IPS-18c (cell line): ENCODE measurements around the gene NOL3.
A peak's percentile ranks its signal among the peaks of the same experiment; 100 is the strongest.

Experiments
- H3K4me3 ChIP-seq: 2 replicates; pipeline ENCODE4 v1.7.0; 2013; ENCODE audit warnings: low read depth, mild to moderate bottlenecking, low read length, moderate library complexity; ENCODE audit not compliant: insufficient read depth
- H3K9me3 ChIP-seq: one replicate; pipeline ENCODE4 v1.6.1; 2013; ENCODE audit warnings: mild to moderate bottlenecking, low read length, moderate library complexity; ENCODE audit not compliant: control insufficient read depth, insufficient read depth

The NOL3 gene

GRCh38 chr16:67165121-67166078, 4.9 kb upstream of the NOL3 start:
- Histone ChIP-seq H3K9me3 (peaks cover 6% of the 10 kb centered on the region), H3K4me3 (peak overlapping the region; percentile 31)

DNA sequence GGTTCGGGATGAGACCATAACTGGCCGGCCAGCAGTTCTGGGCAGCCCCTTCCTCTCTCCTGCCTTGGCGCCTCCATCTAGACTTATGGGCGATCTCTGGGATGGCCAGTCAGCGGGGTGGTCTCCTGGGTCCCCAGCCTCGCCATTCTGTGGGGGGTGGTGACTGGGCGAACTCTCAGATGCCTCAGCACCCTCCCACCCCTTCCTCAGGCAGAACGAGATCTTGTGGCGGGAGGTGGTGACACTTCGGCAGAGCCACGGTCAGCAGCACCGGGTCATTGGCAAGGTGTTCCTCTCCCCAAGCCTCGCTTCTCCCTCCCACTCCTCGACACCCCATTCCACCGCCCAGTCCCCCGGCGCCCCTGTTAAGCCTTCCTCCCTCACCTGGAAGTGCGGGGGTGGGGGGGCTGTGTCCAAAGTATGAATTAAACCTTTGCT, 4.2 kb upstream of the NOL3 start:
- peaks cover 6% of the 10 kb centered on the region for H3K9me3 ChIP-seq
- H3K4me3 ChIP-seq, result no peak overlapping the region

DNA sequence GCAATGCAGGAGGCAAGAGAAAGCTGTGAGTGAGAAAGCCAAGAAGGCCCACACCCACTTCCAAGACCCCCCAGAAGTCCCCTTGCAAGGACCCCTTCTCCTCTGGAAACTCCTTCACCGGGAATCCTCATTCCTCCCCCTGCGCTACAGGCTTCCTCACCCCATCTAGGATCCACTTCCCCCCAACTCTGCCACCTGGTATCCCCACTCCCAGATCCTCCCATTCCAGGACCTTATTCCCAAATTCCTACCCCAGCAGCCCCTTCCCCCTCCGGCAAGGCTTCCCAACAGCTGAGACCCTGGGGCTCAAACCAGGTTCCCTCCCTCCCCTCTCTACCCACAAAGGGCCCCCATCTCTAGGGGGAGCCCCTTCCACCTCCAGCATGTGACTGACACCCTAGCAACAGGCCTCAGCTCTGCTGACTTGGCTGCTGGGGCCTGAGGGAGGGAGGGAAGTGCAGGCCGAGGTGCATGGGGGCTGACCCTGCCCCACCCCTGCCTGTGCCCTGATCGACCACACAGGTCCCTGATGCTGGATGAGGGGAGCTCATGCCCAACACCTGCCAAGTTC, 3.7 kb upstream of the NOL3 start:
- Histone ChIP-seq H3K4me3 (no peak overlapping the region), H3K9me3 (peaks cover 6% of the 10 kb centered on the region)

- Histone ChIP-seq H3K4me3 (no peak overlapping the region), H3K9me3 (peaks cover 6% of the 10 kb centered on the region)
Observed at GRCh38 chr16:67167588-67167987, 2.8 kb upstream of the NOL3 start.

- Histone ChIP-seq H3K9me3 (peaks cover 3% of the 10 kb centered on the region), H3K4me3 (peak overlapping the region; percentile 64)
Observed at GRCh38 chr16:67169011-67169451, 1.3 kb upstream of the NOL3 start.

DNA sequence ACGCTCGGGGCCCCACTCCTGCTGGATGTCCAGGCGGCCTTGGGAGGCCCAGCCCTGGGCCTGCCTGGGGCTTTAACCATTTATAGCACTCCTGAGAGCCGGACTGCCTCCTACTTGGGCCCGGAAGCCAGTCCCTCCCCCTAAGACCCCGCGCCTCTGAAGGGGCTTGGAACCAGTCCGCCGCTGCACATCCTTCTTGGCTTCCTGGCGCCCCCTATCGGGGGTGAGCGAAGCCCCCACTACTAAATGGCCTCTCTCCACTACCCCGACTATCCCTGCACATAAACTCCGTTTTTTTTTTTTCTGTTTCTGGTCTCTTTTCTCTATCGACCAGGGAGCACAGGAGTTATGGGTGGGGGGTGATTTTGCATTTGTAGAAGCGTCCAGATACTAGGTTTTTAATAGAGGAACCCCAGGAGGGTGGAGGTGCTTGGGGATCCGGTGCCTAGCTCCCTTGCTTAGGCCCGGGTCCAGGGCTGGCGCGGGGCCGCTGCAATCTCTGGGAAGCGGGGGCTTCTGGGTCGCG, 633 bp upstream of the NOL3 start:
- H3K4me3 ChIP-seq, result peak overlapping the region; percentile 64
- H3K9me3 ChIP-seq, result peaks cover 3% of the 10 kb centered on the region

- Histone ChIP-seq H3K4me3 (peak overlapping the region; percentile 64), H3K9me3 (no peaks in the 10 kb centered on the region)
Observed at GRCh38 chr16:67170949-67171649, 761 bp downstream of the NOL3 start.

DNA sequence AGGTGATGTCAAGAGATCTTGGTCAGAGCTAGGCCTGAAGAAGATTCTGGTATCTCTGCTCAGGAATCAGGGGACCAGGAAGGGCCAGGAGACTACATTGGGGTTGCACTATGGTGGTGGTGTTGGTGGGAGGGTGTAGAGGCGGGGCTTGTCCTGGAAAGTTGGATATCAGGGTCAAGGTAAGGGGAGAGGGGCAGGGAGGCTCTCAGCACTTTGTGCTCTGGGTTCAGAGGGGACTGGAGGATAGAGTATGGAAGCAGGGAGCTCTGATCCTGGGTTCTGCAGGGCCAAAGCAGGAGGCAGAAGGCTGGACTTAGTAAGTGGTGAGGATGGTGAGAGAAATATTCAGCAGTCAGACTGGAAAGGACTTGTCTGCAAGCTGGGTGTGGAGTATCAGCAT, 3.0 kb downstream of the NOL3 start:
- Histone ChIP-seq H3K9me3 (no peaks in the 10 kb centered on the region), H3K4me3 (no peak overlapping the region)

DNA sequence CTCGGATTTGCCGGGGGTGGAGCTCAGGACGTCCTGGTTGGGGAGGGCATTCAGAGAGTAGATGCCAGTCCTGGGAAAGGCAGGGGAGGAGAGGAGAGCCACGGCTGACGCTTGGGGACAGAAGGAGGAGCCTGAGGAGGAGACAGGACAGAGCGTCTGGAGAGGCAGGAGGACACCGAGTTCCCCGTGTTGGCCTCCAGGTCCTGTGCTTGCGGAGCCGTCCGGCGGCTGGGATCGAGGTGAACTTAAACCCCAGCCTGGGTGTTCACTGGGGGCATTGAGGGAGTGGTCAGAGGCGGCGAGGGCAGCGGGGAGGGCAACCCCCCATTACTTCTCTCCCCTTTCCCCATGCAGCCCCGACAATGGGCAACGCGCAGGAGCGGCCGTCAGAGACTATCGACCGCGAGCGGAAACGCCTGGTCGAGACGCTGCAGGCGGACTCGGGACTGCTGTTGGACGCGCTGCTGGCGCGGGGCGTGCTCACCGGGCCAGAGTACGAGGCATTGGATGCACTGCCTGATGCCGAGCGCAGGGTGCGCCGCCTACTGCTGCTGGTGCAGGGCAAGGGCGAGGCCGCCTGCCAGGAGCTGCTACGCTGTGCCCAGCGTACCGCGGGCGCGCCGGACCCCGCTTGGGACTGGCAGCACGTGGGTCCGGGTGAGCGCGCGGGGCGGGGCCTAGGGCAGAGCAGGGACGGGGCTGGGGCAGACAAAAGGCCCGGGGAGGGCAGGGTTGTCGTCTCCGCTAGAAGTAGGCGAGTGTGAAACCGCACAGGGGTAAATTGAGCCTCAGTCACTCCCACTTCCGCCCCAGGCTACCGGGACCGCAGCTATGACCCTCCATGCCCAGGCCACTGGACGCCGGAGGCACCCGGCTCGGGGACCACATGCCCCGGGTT, 3.7 kb downstream of the NOL3 start:
- H3K9me3 ChIP-seq, result no peaks in the 10 kb centered on the region
- H3K4me3 ChIP-seq, result peak overlapping the region; percentile 47

DNA sequence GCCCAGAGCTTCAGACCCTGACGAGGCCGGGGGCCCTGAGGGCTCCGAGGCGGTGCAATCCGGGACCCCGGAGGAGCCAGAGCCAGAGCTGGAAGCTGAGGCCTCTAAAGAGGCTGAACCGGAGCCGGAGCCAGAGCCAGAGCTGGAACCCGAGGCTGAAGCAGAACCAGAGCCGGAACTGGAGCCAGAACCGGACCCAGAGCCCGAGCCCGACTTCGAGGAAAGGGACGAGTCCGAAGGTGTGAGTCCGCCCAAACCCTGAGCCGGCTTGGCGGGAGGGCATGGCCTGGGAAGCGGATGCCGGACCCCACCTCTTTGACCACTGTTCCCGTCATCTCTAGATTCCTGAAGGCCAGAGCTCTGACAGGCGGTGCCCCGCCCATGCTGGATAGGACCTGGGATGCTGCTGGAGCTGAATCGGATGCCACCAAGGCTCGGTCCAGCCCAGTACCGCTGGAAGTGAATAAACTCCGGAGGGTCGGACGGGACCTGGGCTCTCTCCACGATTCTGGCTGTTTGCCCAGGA, 4.4 kb downstream of the NOL3 start:
- Histone ChIP-seq H3K9me3 (no peaks in the 10 kb centered on the region), H3K4me3 (peak overlapping the region; percentile 47; the same call in 1 of the 2 replicates)

DNA sequence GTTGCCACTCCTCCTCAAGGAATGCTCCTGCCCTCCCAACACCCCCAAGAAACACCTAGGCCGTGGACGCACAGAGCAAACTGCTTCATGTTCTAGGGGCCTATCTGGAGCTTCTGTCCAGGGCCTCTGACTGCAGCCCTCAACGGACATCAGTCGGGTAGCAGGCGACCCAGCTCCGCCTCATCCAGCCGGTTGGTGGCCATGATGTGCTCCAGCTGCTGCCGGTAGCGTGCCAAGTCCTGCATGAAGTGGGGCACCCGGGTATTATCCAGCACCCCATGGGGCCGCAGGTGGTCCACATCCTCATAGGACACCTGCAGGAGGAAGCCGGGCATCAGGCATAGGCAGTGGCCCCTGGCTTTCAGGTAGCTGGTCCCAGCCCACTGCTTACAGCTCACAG, 6.3 kb downstream of the NOL3 start:
- no peak overlapping the region for H3K4me3 ChIP-seq

GRCh38 chr16:67177743-67178699, 7.7 kb downstream of the NOL3 start:
- H3K4me3 ChIP-seq, result peak overlapping the region; percentile 49
- H3K9me3 ChIP-seq, result no peaks in the 10 kb centered on the region

More for the DNA sequence above, 6.3 kb downstream of the NOL3 start:
- no peaks in the 10 kb centered on the region for H3K9me3 ChIP-seq

GRCh38 chr16:67179421-67180080, 9.2 kb downstream of the NOL3 start:
- Histone ChIP-seq H3K4me3 (no peak overlapping the region), H3K9me3 (no peaks in the 10 kb centered on the region)

GRCh38 chr16:67180166-67180565, 9.8 kb downstream of the NOL3 start:
- H3K9me3 ChIP-seq, result no peaks in the 10 kb centered on the region
- H3K4me3 ChIP-seq, result no peak overlapping the region

DNA sequence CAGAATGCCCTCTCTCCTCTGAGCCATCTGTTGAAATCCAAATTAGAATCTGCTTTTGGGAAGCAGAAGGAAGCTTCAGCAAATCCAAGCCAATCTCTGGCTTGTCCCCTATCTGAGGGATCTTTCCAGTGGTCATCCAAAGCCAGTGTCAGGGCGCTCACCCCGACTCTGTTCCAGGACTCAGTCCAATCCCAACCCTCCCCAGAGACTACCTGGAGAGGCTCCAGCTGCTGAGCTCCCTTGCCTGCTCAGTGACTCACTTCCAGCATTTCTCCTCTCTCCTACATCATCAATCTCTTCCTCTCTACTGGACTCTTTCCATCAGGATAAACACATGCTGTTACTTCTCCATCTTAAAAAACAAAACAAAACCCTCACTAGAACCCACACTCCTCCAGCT, 11.0 kb downstream of the NOL3 start:
- no peaks in the 10 kb centered on the region for H3K9me3 ChIP-seq
- H3K4me3 ChIP-seq, result no peak overlapping the region
